Suprapubic skin (tissue), 4 donors: Measurements from ENCODE around the gene SATB2. TPM values are rescaled to one million over a fixed set of nuclear protein-coding genes. Genes with fewer than 3 reads are reported as not detected.

Experiments used
- DNase-seq, 2 donors: peaks; one replicate each; pipeline ENCODE4 v3.0.0-alpha.2; 2019; ENCODE audit warnings: low spot score in 2 of 2
- H3K27ac ChIP-seq: fragments of 200-600 bp; sonication (generic); one replicate; pipeline ENCODE4 v1.5.1; 2019
- H3K27me3 ChIP-seq: fragments of 200-600 bp; sonication (generic); one replicate; pipeline ENCODE4 v1.5.1; 2019
- H3K36me3 ChIP-seq: fragments of 200-600 bp; sonication (generic); one replicate; pipeline ENCODE4 v1.5.1; 2019
- H3K4me1 ChIP-seq: fragments of 200-600 bp; sonication (generic); one replicate; pipeline ENCODE4 v1.5.1; 2019
- H3K4me3 ChIP-seq: fragments of 200-600 bp; sonication (generic); one replicate; pipeline ENCODE4 v1.5.1; 2019; ENCODE audit warnings: mild to moderate bottlenecking
- H3K9me3 ChIP-seq: fragments of 200-600 bp; sonication (generic); one replicate; pipeline ENCODE4 v1.5.1; 2019
- CTCF ChIP-seq, 2 donors: fragments of 200-600 bp in 1 of 2; fragments of 450-650 bp in 1 of 2; sonication (generic) in 1 of 2; IDR thresholded peaks; one replicate each; pipeline ENCODE4 v1.5.1; 2016 to 2019; ENCODE audit warnings: antibody characterized with exemption in 2 of 2, mild to moderate bottlenecking in 1 of 2, moderate library complexity in 1 of 2
- EP300 ChIP-seq: sonication (generic); formaldehyde crosslinking; IDR thresholded peaks from one replicate; pipeline ENCODE4 v1.6.1; 2017; ENCODE audit warnings: antibody characterized with exemption
- POLR2A ChIP-seq, 2 donors: fragments of 450-650 bp; IDR thresholded peaks; one replicate each; pipeline ENCODE4 v1.6.1; 2017; ENCODE audit warnings: antibody characterized with exemption in 2 of 2, mild to moderate bottlenecking in 2 of 2, moderate library complexity in 2 of 2
- POLR2AphosphoS5 ChIP-seq, 3 donors: sonication (generic); formaldehyde crosslinking; IDR thresholded peaks; one replicate each; pipeline ENCODE4 v1.6.1; 2017; ENCODE audit warnings: antibody characterized with exemption in 3 of 3
- WGBS: methylation state at CpG from one replicate; pipeline ENCODE4 v1.1.5; 2018; 5-methylcytosine and 5-hydroxymethylcytosine counted together
- total RNA-seq, 4 donors: library from RNA; depleted of rRNA; stranded (reverse); fragments of >200 nt; gene quantifications; one replicate each; pipeline ENCODE4 v1.1.0, GENCODE V29; 2016

The SATB2 gene
- total RNA-seq, 4 donors from 2014 or later = 2.9 to 12.1 (median 3.9) TPM

GRCh38 chr2:199465988-199466691 lies 8.4 kb upstream of the SATB2 start:
- Histone ChIP-seq H3K36me3 (no peaks in the 10 kb centered on the region), H3K27ac (no peak overlapping the region), H3K27me3 (peaks cover 100% of the 10 kb centered on the region), H3K9me3 (no peaks in the 10 kb centered on the region), H3K4me3 (no peak overlapping the region), H3K4me1 (peaks cover 58% of the 10 kb centered on the region)
- no peak for DNase-seq
- TF ChIP-seq EP300 = no peak
- no peak for TF ChIP-seq CTCF (IDR thresholded peaks at IDR 0.05)
- no peak for TF ChIP-seq POLR2A (IDR thresholded peaks at IDR 0.05)
- no peak for TF ChIP-seq POLR2AphosphoS5 (IDR thresholded peaks at IDR 0.05)
- 32% methylated on average over 8 of the region's 11 CpGs for WGBS

- TF ChIP-seq EP300 (no peak), POLR2A (IDR thresholded peaks at IDR 0.05) (no peak)
- 41% methylated on average over 5 of the region's 5 CpGs for WGBS
Observed at GRCh38 chr2:199465390-199465789, 7.7 kb upstream of the SATB2 start.

GRCh38 chr2:199464606-199465352 lies 7.0 kb upstream of the SATB2 start:
- H3K4me1 ChIP-seq = peaks cover 58% of the 10 kb centered on the region
- H3K36me3 ChIP-seq = no peaks in the 10 kb centered on the region
- H3K27me3 ChIP-seq = peaks cover 100% of the 10 kb centered on the region
- no peak for TF ChIP-seq POLR2AphosphoS5 (IDR thresholded peaks at IDR 0.05)
- no peak for TF ChIP-seq EP300
- no peak for TF ChIP-seq POLR2A (IDR thresholded peaks at IDR 0.05)
- TF ChIP-seq CTCF (IDR thresholded peaks at IDR 0.05) = no peak
- 30% methylated on average over 46 of the region's 46 CpGs for WGBS
- H3K9me3 ChIP-seq = no peaks in the 10 kb centered on the region
- H3K4me3 ChIP-seq = peak overlapping the region; percentile 54
- no peak overlapping the region for H3K27ac ChIP-seq
- DNase-seq = no peak

More at GRCh38 chr2:199465390-199465789, 7.7 kb upstream of the SATB2 start:
- Histone ChIP-seq H3K4me1 (peaks cover 58% of the 10 kb centered on the region), H3K4me3 (no peak overlapping the region), H3K27me3 (peaks cover 100% of the 10 kb centered on the region), H3K9me3 (no peaks in the 10 kb centered on the region), H3K27ac (no peak overlapping the region), H3K36me3 (no peaks in the 10 kb centered on the region)
- DNase-seq = no peak

GRCh38 chr2:199463708-199464605 lies 6.2 kb upstream of the SATB2 start:
- peaks cover 94% of the 10 kb centered on the region for H3K27me3 ChIP-seq
- WGBS = 11% methylated on average over 63 of the region's 64 CpGs
- H3K27ac ChIP-seq = no peak overlapping the region

More at GRCh38 chr2:199463708-199464605, 6.2 kb upstream of the SATB2 start:
- DNase-seq = peak; percentile 72 to 82
- Histone ChIP-seq H3K4me1 (peaks cover 50% of the 10 kb centered on the region), H3K36me3 (no peaks in the 10 kb centered on the region), H3K9me3 (no peaks in the 10 kb centered on the region), H3K4me3 (peak overlapping the region; percentile 54)
- TF ChIP-seq EP300 (no peak), CTCF (IDR thresholded peaks at IDR 0.05) (no peak), POLR2AphosphoS5 (IDR thresholded peaks at IDR 0.05) (no peak), POLR2A (IDR thresholded peaks at IDR 0.05) (no peak)
